HCT116 (cell line): ENCODE measurements around the gene FKBP15. TPM values are rescaled to one million over a fixed set of nuclear protein-coding genes. Genes with fewer than 3 reads are reported as not detected.

Source experiments
- ATAC-seq: fragments of 200-7000 bp; cut with Tn5 transposase; 2 replicates; pipeline ENCODE4 v1.9.1; 2020; ENCODE audit warnings: mild to moderate bottlenecking, moderate library complexity
- BruUV-seq: library from RNA; stranded (reverse); fragments of 400-500 nt; replicated peaks from 2 replicates; lab custom pipeline; 2021; lab: Mats Ljungman, UMichigan
- CTCF ChIA-PET: fragments of 300-600 bp; sonication (Branson Sonifier 250); formaldehyde crosslinking; loops from one replicate; lab custom pipeline; 2021; ENCODE audit warnings: antibody characterized with exemption; lab: Charles Lee
- POLR2A ChIA-PET: fragments of 300-600, 350-600 bp; sonication (Branson Sonifier 250); formaldehyde crosslinking; loops from one replicate; lab custom pipeline; 2021; ENCODE audit warnings: antibody characterized with exemption; lab: Charles Lee
- RAD21 ChIA-PET, 2 experiments: fragments of 300-600 bp; sonication (Branson Sonifier 250); formaldehyde crosslinking; loops; one replicate each; lab custom pipeline; 2023; ENCODE audit warnings: low total read pairs in 2 of 2; ENCODE audit not compliant: uncharacterized antibody in 2 of 2, unreplicated experiment in 2 of 2, low non-redundant PET in 1 of 2; lab: Charles Lee
- DNase-seq: peaks from one replicate; pipeline ENCODE4 v3.0.0-alpha.2; 2010; ENCODE audit warnings: low read depth, low spot score
- H2AFZ ChIP-seq: fragments of 200-600 bp; shearing (Covaris generic), sonication (generic); 2 replicates; pipeline ENCODE4 v1.6.1; 2017; ENCODE audit warnings: low read depth, mixed run types, mixed read lengths, antibody characterized with exemption, low read length; ENCODE audit not compliant: poor library complexity, severe bottlenecking
- H3K27ac ChIP-seq: 2 replicates; pipeline ENCODE4 v1.5.1; 2012; ENCODE audit warnings: low read depth, low read length
- H3K27me3 ChIP-seq: fragments of 200-600 bp; sonication (generic); 2 replicates; pipeline ENCODE4 v1.6.1; 2016; ENCODE audit warnings: mixed run types, low read length, mixed read lengths; ENCODE audit not compliant: insufficient read depth
- H3K36me3 ChIP-seq, 2 experiments: fragments of 200-500 bp in 1 of 2; fragments of 200-600 bp in 1 of 2; sonication (Bioruptor generic) in 1 of 2; sonication (generic) in 1 of 2; 2 replicates each; pipeline versions ENCODE4 v1.5.1 to v1.6.1; 2014 to 2016; ENCODE audit warnings: low read length in 2 of 2, inconsistent platforms in 1 of 2, mixed read lengths in 1 of 2, mixed run types in 1 of 2; ENCODE audit not compliant: insufficient read depth in 2 of 2, control insufficient read depth in 1 of 2
- H3K4me1 ChIP-seq, 2 experiments: fragments of 200-600 bp in 1 of 2; sonication (generic) in 1 of 2; 2 replicates each; pipeline versions ENCODE4 v1.5.1 to v1.6.1; 2012 to 2017; ENCODE audit warnings: low read length in 2 of 2, inconsistent platforms in 1 of 2, mild to moderate bottlenecking in 1 of 2, mixed read lengths in 1 of 2, mixed run types in 1 of 2, moderate library complexity in 1 of 2; ENCODE audit not compliant: insufficient read depth in 2 of 2, control insufficient read depth in 1 of 2
- H3K4me2 ChIP-seq: fragments of 200-600 bp; sonication (generic); 2 replicates; pipeline ENCODE4 v1.6.1; 2017; ENCODE audit warnings: mixed run types, low read length, mixed read lengths
- H3K4me3 ChIP-seq, 2 experiments: fragments of 200-600 bp in 1 of 2; sonication (generic) in 1 of 2; replicated peaks in 1 of 2; 2 replicates each; pipeline ENCODE4 v1.5.1; 2011 to 2016; ENCODE audit warnings: low read length in 2 of 2, control low read depth in 1 of 2, low read depth in 1 of 2, mild to moderate bottlenecking in 1 of 2, mixed read lengths in 1 of 2, mixed run types in 1 of 2
- H3K79me2 ChIP-seq: fragments of 200-600 bp; sonication (generic); 2 replicates; pipeline ENCODE4 v1.6.1; 2017; ENCODE audit warnings: mild to moderate bottlenecking, mixed run types, low read length, moderate library complexity, mixed read lengths; ENCODE audit not compliant: insufficient read depth
- H3K9ac ChIP-seq: fragments of 200-600 bp; sonication (generic); 2 replicates; pipeline ENCODE4 v1.6.1; 2016; ENCODE audit warnings: low read length, mixed read lengths
- H3K9me2 ChIP-seq: fragments of 200-600 bp; sonication (generic), shearing (Covaris generic); 2 replicates; pipeline ENCODE4 v1.6.1; 2017; ENCODE audit warnings: mixed run types, mild to moderate bottlenecking, moderate library complexity; ENCODE audit not compliant: insufficient read depth
- H3K9me3 ChIP-seq, 2 experiments: fragments of 200-500 bp in 1 of 2; fragments of 200-600 bp in 1 of 2; sonication (Bioruptor generic) in 1 of 2; sonication (generic) in 1 of 2; 2 replicates each; pipeline ENCODE4 v1.6.1; 2014 to 2017; ENCODE audit warnings: low read length in 2 of 2, mixed read lengths in 2 of 2, inconsistent platforms in 1 of 2, low read depth in 1 of 2, mild to moderate bottlenecking in 1 of 2, mixed run types in 1 of 2, moderate library complexity in 1 of 2; ENCODE audit not compliant: control insufficient read depth in 1 of 2, insufficient read depth in 1 of 2
- H4K20me1 ChIP-seq: fragments of 200-600 bp; sonication (generic), shearing (Covaris generic); 2 replicates; pipeline ENCODE4 v1.6.1; 2017; ENCODE audit warnings: mixed run types, mild to moderate bottlenecking, moderate library complexity; ENCODE audit not compliant: insufficient read depth
- CTCF ChIP-seq, 3 experiments: fragments of 200-600 bp in 1 of 3; sonication (generic) in 1 of 3; IDR thresholded peaks in 2 of 3; conservative IDR thresholded peaks in 1 of 3; 2 replicates each; pipeline ENCODE4 v1.5.1; 2012 to 2017; ENCODE audit warnings: low read depth in 2 of 3, low read length in 2 of 3, antibody characterized with exemption in 1 of 3, borderline replicate concordance in 1 of 3, control low read depth in 1 of 3, mild to moderate bottlenecking in 1 of 3, mixed read lengths in 1 of 3, mixed run types in 1 of 3, moderate library complexity in 1 of 3; ENCODE audit not compliant: insufficient read depth in 1 of 3
- EGR1 ChIP-seq: IDR thresholded peaks from 2 replicates; pipeline ENCODE4 v1.6.1; 2012; ENCODE audit warnings: low read depth
- ELF1 ChIP-seq: IDR thresholded peaks from 2 replicates; pipeline ENCODE4 v1.6.1; 2012; ENCODE audit warnings: low read depth, borderline replicate concordance
- EZH2 ChIP-seq: fragments of 200-600 bp; sonication (generic); IDR thresholded peaks from 2 replicates; pipeline ENCODE4 v1.6.1; 2017; ENCODE audit warnings: antibody characterized with exemption, mixed run types
- EZH2phosphoT487 ChIP-seq: fragments of 200-600 bp; IDR thresholded peaks from 2 replicates; pipeline ENCODE4 v1.6.1; 2018; ENCODE audit warnings: antibody characterized with exemption, borderline replicate concordance
- JUND ChIP-seq: IDR thresholded peaks from 2 replicates; pipeline ENCODE4 v1.6.1; 2012
- MAX ChIP-seq: IDR thresholded peaks from 2 replicates; pipeline ENCODE4 v1.6.1; 2012
- POLR2A ChIP-seq: IDR thresholded peaks from 2 replicates; pipeline ENCODE4 v1.7.0; 2011; ENCODE audit warnings: borderline replicate concordance; ENCODE audit not compliant: insufficient read depth, insufficient read length; ENCODE audit errors: extremely low read depth
- SIN3A ChIP-seq: IDR thresholded peaks from 2 replicates; pipeline ENCODE4 v1.6.1; 2012; ENCODE audit warnings: low read depth
- SP1 ChIP-seq: IDR thresholded peaks from 2 replicates; pipeline ENCODE4 v1.6.1; 2012; ENCODE audit warnings: low read depth
- TCF7L2 ChIP-seq: IDR thresholded peaks from 2 replicates; pipeline ENCODE4 v1.7.0; 2011; ENCODE audit warnings: borderline replicate concordance, inconsistent platforms; ENCODE audit not compliant: insufficient read depth, insufficient read length; ENCODE audit errors: extremely low read depth
- ZBTB33 ChIP-seq: IDR thresholded peaks from 2 replicates; pipeline ENCODE4 v1.6.1; 2011; ENCODE audit warnings: mild to moderate bottlenecking, low read length, moderate library complexity; ENCODE audit not compliant: insufficient replicate concordance; ENCODE audit errors: extremely low read depth
- ZFX ChIP-seq: fragments of 450-650 bp; IDR thresholded peaks from 2 replicates; pipeline ENCODE4 v1.6.1; 2017
- ZNF274 ChIP-seq: fragments of 200-500 bp; sonication (Bioruptor generic); IDR thresholded peaks from 2 replicates; pipeline ENCODE4 v1.6.1; 2014; ENCODE audit warnings: mild to moderate bottlenecking, low read depth, low read length, inconsistent platforms
- intact Hi-C: fragments of 100-400 bp; cut with micrococcal nuclease; formaldehyde crosslinking; loops from 2 replicates; pipeline ENCODE4 v1.10.0; 2022
- total RNA-seq: library from RNA; stranded (reverse); gene quantifications from one replicate; pipeline ENCODE4 v1.2.1, GENCODE V29; 2021; ENCODE audit not compliant: unreplicated experiment

FKBP15 gene
- total RNA-seq, 1 experiment from 2014 or later, result 13.8 TPM

GRCh38 chr9:113210815-113211214 is 10.3 kb downstream of the FKBP15 start:
- no peak for TF ChIP-seq SIN3A
- no peak for TF ChIP-seq ZBTB33
- TF ChIP-seq EGR1, result no peak
- no peak for TF ChIP-seq POLR2A
- Histone ChIP-seq H3K27me3 (no peaks in the 10 kb centered on the region), H3K36me3 (peaks cover 0 to 14% of the 10 kb centered on the region in 2 experiments; a peak in 2 of 4 replicates), H3K4me3 (no peak overlapping the region), H2AFZ (no peak overlapping the region), H3K27ac (no peak overlapping the region), H3K9ac (no peak overlapping the region), H3K79me2 (peaks cover 15% of the 10 kb centered on the region), H3K9me2 (no peaks in the 10 kb centered on the region), H4K20me1 (no peaks in the 10 kb centered on the region), H3K4me2 (no peak overlapping the region), H3K9me3 (no peaks in the 10 kb centered on the region), H3K4me1 (peaks cover 0 to 4% of the 10 kb centered on the region in 2 experiments; a peak in 1 of 4 replicates)
- CTCF ChIA-PET, result no interaction called here
- RAD21 ChIA-PET, result no interaction called here
- BruUV-seq, result no TSS peak
- intact Hi-C loops, result no loop called here
- DNase-seq (no peak), ATAC-seq (no peak)
- POLR2A ChIA-PET, result no interaction called here

GRCh38 chr9:113205861-113206260 is 15.2 kb downstream of the FKBP15 start:
- no peaks in the 10 kb centered on the region for H3K27me3 ChIP-seq
- no peak overlapping the region for H2AFZ ChIP-seq
- no peak overlapping the region for H3K9ac ChIP-seq
- intact Hi-C loops, result no loop called here
- ChIA-PET POLR2A (no interaction called here), RAD21 (no interaction called here), CTCF (no interaction called here)
- H4K20me1 ChIP-seq, result no peaks in the 10 kb centered on the region
- H3K4me3 ChIP-seq, result no peak overlapping the region
- H3K36me3 ChIP-seq, result peaks cover 10 to 14% of the 10 kb centered on the region in 2 experiments; a peak in 3 of 4 replicates
- DNase-seq (no peak), ATAC-seq (no peak)
- H3K4me2 ChIP-seq, result no peak overlapping the region
- H3K4me1 ChIP-seq, result no peaks in the 10 kb centered on the region
- no peaks in the 10 kb centered on the region for H3K79me2 ChIP-seq
- H3K9me3 ChIP-seq, result no peaks in the 10 kb centered on the region
- no peaks in the 10 kb centered on the region for H3K9me2 ChIP-seq
- no TSS peak for BruUV-seq
- no peak overlapping the region for H3K27ac ChIP-seq
- TF ChIP-seq ZNF274 (no peak), POLR2A (no peak), SIN3A (no peak), CTCF (IDR thresholded peaks at IDR 0.05 in 2 of 3, conservative IDR thresholded peaks at IDR 0.05 in 1 of 3; ENCODE audit: borderline replicate concordance in 1 of 3, insufficient read depth in 1 of 3, low read depth in 2 of 3, low read length in 2 of 3) (no peak), EZH2phosphoT487 (no peak), EGR1 (no peak), MAX (no peak), ELF1 (no peak), ZBTB33 (no peak), TCF7L2 (no peak), ZFX (no peak), EZH2 (no peak), SP1 (no peak), JUND (no peak)
